K562 (cell line): Measurements from ENCODE around the gene UIMC1. TPM values are rescaled to one million over a fixed set of nuclear protein-coding genes. Genes with fewer than 3 reads are reported as not detected.
A peak's percentile ranks its signal among the peaks of the same experiment; 100 is the strongest.

Experiments
- ATAC-seq: fragments of 200-7000 bp; cut with Tn5 transposase; 3 replicates; pipeline ENCODE4 v1.9.1; 2020; ENCODE audit warnings: moderate library complexity
- BruUV-seq: library from RNA; stranded (reverse); fragments of 400-500 nt; replicated peaks from 2 replicates; lab custom pipeline; 2021; lab: Mats Ljungman, UMichigan
- CTCF ChIA-PET: fragments of 300-600 bp; formaldehyde crosslinking; extraction: SDS; loops from one replicate; lab custom pipeline; 2021; ENCODE audit warnings: low intra/inter-chr PET ratio; lab: Yijun Ruan, JAX
- POLR2A ChIA-PET: fragments of 300-600, 350-650 bp; sonication (Branson Sonifier 250); formaldehyde crosslinking; extraction: SDS; loops from one replicate; lab custom pipeline; 2021; ENCODE audit warnings: antibody characterized with exemption, inconsistent platforms; lab: Yijun Ruan, JAX
- DNase-seq, 4 experiments: peaks; one replicate each; pipeline versions ENCODE4 v3.0.0 to v3.0.0-alpha.2; 2011 to 2018; ENCODE audit warnings: low spot score in 3 of 4, mixed read lengths in 3 of 4; ENCODE audit errors: extremely low read depth in 1 of 4
- FAIRE-seq: peaks from 2 replicates; lab custom pipeline; 2011; peaks lifted over from hg19 to GRCh38; lab: Jason Lieb, UNC
- H2AFZ ChIP-seq: 2 replicates; pipeline ENCODE4 v1.6.0; 2011; ENCODE audit warnings: low read depth, low read length, control low read depth, inconsistent platforms
- H3K27ac ChIP-seq: fragments of 200-600 bp; 3 replicates; pipeline ENCODE4 v1.8.0; 2011; ENCODE audit warnings: low read depth, mild to moderate bottlenecking, control low read depth, inconsistent platforms, low read length, moderate library complexity, mixed read lengths; ENCODE audit errors: extremely low read depth
- H3K27me3 ChIP-seq, 2 experiments: fragments of 300-600 bp in 1 of 2; 2 replicates in 1 of 2; 3 replicates in 1 of 2; pipeline versions ENCODE4 v1.6.0 to v1.8.0; 2011; ENCODE audit warnings: inconsistent platforms in 2 of 2, low read length in 2 of 2, mild to moderate bottlenecking in 1 of 2, mixed read lengths in 1 of 2, moderate library complexity in 1 of 2; ENCODE audit not compliant: control insufficient read depth in 2 of 2, insufficient read depth in 2 of 2
- H3K36me3 ChIP-seq: fragments of 300-600 bp; 3 replicates; pipeline ENCODE4 v1.8.0; 2011; ENCODE audit warnings: mild to moderate bottlenecking, low read length, inconsistent platforms; ENCODE audit not compliant: control insufficient read depth, insufficient read depth
- H3K4me1 ChIP-seq, 2 experiments: fragments of 200-600 bp in 1 of 2; replicated peaks in 1 of 2; 2 replicates in 1 of 2; 3 replicates in 1 of 2; pipeline versions ENCODE4 v1.5.1 to v1.8.0; 2011; ENCODE audit warnings: inconsistent platforms in 2 of 2, low read length in 2 of 2, mild to moderate bottlenecking in 1 of 2, mixed read lengths in 1 of 2, moderate library complexity in 1 of 2; ENCODE audit not compliant: control insufficient read depth in 2 of 2, insufficient read depth in 2 of 2
- H3K4me2 ChIP-seq: 2 replicates; pipeline ENCODE4 v1.6.1; 2011; ENCODE audit warnings: low read length, control low read depth, inconsistent platforms, mixed read lengths; ENCODE audit not compliant: insufficient read depth
- H3K4me3 ChIP-seq: fragments of 200-600 bp; sonication (generic), shearing (Covaris generic); 2 replicates; pipeline ENCODE4 v1.5.1; 2016; ENCODE audit warnings: control low read depth, inconsistent platforms
- H3K79me2 ChIP-seq: fragments of 200-600 bp; 3 replicates; pipeline ENCODE4 v1.8.0; 2011; ENCODE audit warnings: low read length, inconsistent platforms; ENCODE audit not compliant: control insufficient read depth, insufficient read depth
- H3K9ac ChIP-seq, 2 experiments: 2 replicates each; pipeline versions ENCODE4 v1.6.0 to v1.6.1; 2011; ENCODE audit warnings: low read depth in 2 of 2, low read length in 2 of 2, control low read depth in 1 of 2, inconsistent platforms in 1 of 2, mild to moderate bottlenecking in 1 of 2, mixed read lengths in 1 of 2; ENCODE audit not compliant: insufficient read depth in 1 of 2
- H3K9me1 ChIP-seq: one replicate; pipeline ENCODE4 v1.6.0; 2011; ENCODE audit warnings: inconsistent platforms, mild to moderate bottlenecking, low read length, moderate library complexity; ENCODE audit not compliant: control insufficient read depth, insufficient read depth
- H3K9me3 ChIP-seq: replicated peaks from 2 replicates; pipeline ENCODE4 v1.5.1; 2011; ENCODE audit warnings: low read depth, low read length, inconsistent platforms; ENCODE audit not compliant: control insufficient read depth, insufficient read depth
- H4K20me1 ChIP-seq: replicated peaks from 2 replicates; pipeline ENCODE4 v1.6.1; 2011; ENCODE audit warnings: low read length, inconsistent platforms, mixed read lengths; ENCODE audit not compliant: control insufficient read depth, insufficient read depth
- IRF9 ChIP-seq: fragments of 450-650 bp; IDR thresholded peaks from 2 replicates; pipeline ENCODE4 v1.6.1; 2016; ENCODE audit warnings: missing biosample characterization, missing genetic modification characterization
- SIN3A ChIP-seq, 2 experiments: fragments of 150-350 bp in 1 of 2; IDR thresholded peaks; 2 replicates each; pipeline ENCODE4 v1.6.1; 2011 to 2016; ENCODE audit warnings: borderline replicate concordance in 2 of 2, low read depth in 2 of 2, low read length in 2 of 2, mild to moderate bottlenecking in 2 of 2, moderate library complexity in 2 of 2; ENCODE audit not compliant: control insufficient read depth in 1 of 2
- SIRT6 ChIP-seq: IDR thresholded peaks from one replicate; pipeline ENCODE4 v1.6.1; 2012; ENCODE audit warnings: low read depth, mild to moderate bottlenecking, control low read depth, inconsistent platforms, low read length, moderate library complexity
- SMARCB1 ChIP-seq: IDR thresholded peaks from 2 replicates; pipeline ENCODE4 v1.6.1; 2011; ENCODE audit warnings: improper control_type of control experiment, low read depth; ENCODE audit not compliant: insufficient read length
- YBX1 ChIP-seq: fragments of 450-650 bp; IDR thresholded peaks from 2 replicates; pipeline ENCODE4 v1.7.1; 2016; ENCODE audit warnings: mild to moderate bottlenecking
- ZNF263 ChIP-seq: sonication (generic); formaldehyde crosslinking; IDR thresholded peaks from 2 replicates; pipeline ENCODE4 v1.8.0; 2022; ENCODE audit warnings: mild to moderate bottlenecking, missing genetic modification reagents, borderline replicate concordance
- ZNF3 ChIP-seq: fragments of 250-450 bp; sonication (Bioruptor Pico); IDR thresholded peaks from 2 replicates; pipeline ENCODE4 v1.5.0; 2021; ENCODE audit warnings: mild to moderate bottlenecking, moderate library complexity
- ZSCAN32 ChIP-seq: fragments of 450-650 bp; formaldehyde crosslinking; IDR thresholded peaks from 2 replicates; pipeline ENCODE4 v1.4.0; 2020; ENCODE audit warnings: mild to moderate bottlenecking, moderate library complexity
- WGBS: fragments of 100-300 bp; shearing (Covaris generic); methylation state at CpG from one replicate; pipeline ENCODE4 v1.1.6; 2016; ENCODE audit warnings: low coverage, mixed read lengths; ENCODE audit not compliant: insufficient coverage; ENCODE audit errors: missing lambda C conversion rate; 5-methylcytosine and 5-hydroxymethylcytosine counted together
- in situ Hi-C: fragments of 300-500 bp; cut with MboI; formaldehyde crosslinking; loops from 4 replicates; pipeline ENCODE4 v1.15.0; 2018; ENCODE audit warnings: inconsistent platforms, mixed read lengths
- intact Hi-C: fragments of 100-400 bp; cut with micrococcal nuclease; formaldehyde crosslinking; loops from 2 replicates; pipeline ENCODE4 v1.14.2; 2022
- polyA plus RNA-seq, 8 experiments: library from polyadenylated mRNA; depleted of rRNA in 4 of 8; stranded (reverse) in 5 of 8; unstranded in 3 of 8; fragments of >200 nt; fragmentation: Nextera tagmentation in 2 of 8; fragmentation: Illumina TruSeq in 1 of 8; extraction: Ambion mirVana in 2 of 8; extraction: Trizol in 1 of 8; gene quantifications; 2 replicates each; pipeline versions ENCODE4 v1.2.1 to v1.2.3, GENCODE V29; 2011 to 2014; ENCODE audit warnings: inconsistent platforms in 1 of 8, missing spikeins in 1 of 8
- total RNA-seq, 7 experiments: library from RNA; depleted of rRNA in 6 of 7; stranded (reverse); fragments of >200 nt in 6 of 7; fragmentation: Illumina TruSeq in 2 of 7; extraction: Trizol in 2 of 7; gene quantifications; 2 replicates each; pipeline versions ENCODE4 v1.2.1 to v1.2.3, GENCODE V29; 2011 to 2021; ENCODE audit warnings: low replicate concordance in 1 of 7
- TF ChIP-seq, protein P1 (sequence below): fragments of 250-450 bp; sonication (Bioruptor Pico); IDR thresholded peaks from 2 replicates; pipeline ENCODE4 v1.4.0; 2020; ENCODE audit warnings: mild to moderate bottlenecking, moderate library complexity

The UIMC1 gene
- total and polyA plus RNA-seq, 9 of the 15 experiments (the other 6 are each of a cell fraction or from before 2014, with no cell fraction given), result 14.9 to 51.7 (median 36.8) TPM

GRCh38 chr5:176888865-176889165, 117.8 kb downstream of the UIMC1 start:
- no TSS peak for BruUV-seq
- Histone ChIP-seq H3K4me1 (peaks cover 0 to 9% of the 10 kb centered on the region in 2 experiments; a peak in 1 of 5 replicates), H3K9ac (no peak overlapping the region), H3K27me3 (peaks cover 34 to 83% of the 10 kb centered on the region in 2 experiments; a peak in 4 of 5 replicates), H3K9me1 (peaks cover 3% of the 10 kb centered on the region), H3K79me2 (no peaks in the 10 kb centered on the region), H3K9me3 (no peaks in the 10 kb centered on the region), H2AFZ (no peak overlapping the region), H3K4me3 (no peak overlapping the region), H3K27ac (no peak overlapping the region), H3K36me3 (no peaks in the 10 kb centered on the region), H4K20me1 (peaks cover 3% of the 10 kb centered on the region), H3K4me2 (no peak overlapping the region)
- FAIRE-seq (no peak), ATAC-seq (no peak), DNase-seq (no peak)
- ChIA-PET CTCF (no interaction called here), POLR2A (interaction anchor here (0.6 to 0.7 kb wide), 2 partner anchors 10 to 15 kb away, joined by 3 read pairs; partner anchors contain the start of gene HK3)
- TF ChIP-seq SMARCB1, result no peak
- in situ Hi-C loops (no loop called here), intact Hi-C loops (no loop called here)
- WGBS, result 0% methylated on average over 1 of the region's 1 CpG

DNA sequence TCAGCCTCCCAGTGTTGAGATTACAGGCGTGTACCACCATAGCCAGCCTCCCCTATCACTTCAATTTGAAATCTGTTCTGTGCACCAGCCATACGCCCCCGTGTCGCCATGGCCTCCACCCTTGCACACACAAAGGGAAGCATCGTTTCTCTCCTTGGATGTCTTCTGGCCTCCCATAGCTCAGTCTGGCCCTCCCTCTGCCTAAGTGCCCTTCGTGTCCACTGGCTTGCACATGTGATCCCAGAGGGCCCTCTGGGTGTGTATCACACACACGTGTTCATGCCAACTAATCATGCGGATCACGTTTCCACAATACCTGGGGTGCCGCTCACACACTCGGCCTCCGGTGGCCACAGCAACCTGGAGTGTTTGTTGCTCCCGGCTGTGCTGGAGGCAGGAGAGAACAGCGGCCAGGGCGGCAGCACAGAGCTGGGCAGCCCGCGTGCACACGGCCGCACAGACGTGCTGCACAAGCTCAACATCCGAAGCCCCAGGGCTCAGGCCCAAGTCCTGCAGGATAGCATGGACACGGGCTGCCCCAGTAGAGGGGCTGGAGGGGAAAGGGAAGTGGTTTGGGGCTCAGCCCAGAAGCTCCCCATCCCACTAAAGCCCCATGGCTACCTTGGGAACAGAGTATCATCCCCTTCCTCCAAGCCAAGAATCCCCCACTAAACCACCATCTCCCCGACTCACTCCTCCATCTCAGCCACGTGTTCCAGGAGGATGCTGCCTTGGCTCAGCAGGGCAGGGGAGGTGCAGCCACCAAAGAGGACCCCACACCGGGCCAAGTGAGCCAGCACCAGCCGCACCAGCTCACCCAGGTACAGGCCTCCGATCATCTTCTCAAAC, 118.3 kb downstream of the UIMC1 start:
- POLR2A ChIA-PET, result interaction anchor here (0.6 to 0.7 kb wide), 2 partner anchors 11 to 15 kb away, joined by 3 read pairs; partner anchors contain the start of gene HK3
- H3K9me3 ChIP-seq, result no peaks in the 10 kb centered on the region
- H3K79me2 ChIP-seq, result no peaks in the 10 kb centered on the region
- no peak overlapping the region for H2AFZ ChIP-seq
- H3K9me1 ChIP-seq, result peaks cover 8% of the 10 kb centered on the region
- H3K27ac ChIP-seq, result no peak overlapping the region
- WGBS, result 6% methylated on average over 23 of the region's 27 CpGs
- BruUV-seq, result no TSS peak
- intact Hi-C loops (no loop called here), in situ Hi-C loops (no loop called here)
- no peak overlapping the region for H3K9ac ChIP-seq
- H3K36me3 ChIP-seq, result no peaks in the 10 kb centered on the region
- no peak for FAIRE-seq
- H3K4me3 ChIP-seq, result no peak overlapping the region
- peaks cover 9% of the 10 kb centered on the region for H4K20me1 ChIP-seq
- ATAC-seq, result peak; percentile 25; the same call in 2 of the 3 replicates
- no peak overlapping the region for H3K4me2 ChIP-seq
- peaks cover 0 to 9% of the 10 kb centered on the region in 2 experiments; a peak in 1 of 5 replicates for H3K4me1 ChIP-seq
- peaks cover 39 to 86% of the 10 kb centered on the region in 2 experiments; a peak in 4 of 5 replicates for H3K27me3 ChIP-seq
- CTCF ChIA-PET, result no interaction called here
- DNase-seq, result no peak
- TF ChIP-seq, protein P1, sequence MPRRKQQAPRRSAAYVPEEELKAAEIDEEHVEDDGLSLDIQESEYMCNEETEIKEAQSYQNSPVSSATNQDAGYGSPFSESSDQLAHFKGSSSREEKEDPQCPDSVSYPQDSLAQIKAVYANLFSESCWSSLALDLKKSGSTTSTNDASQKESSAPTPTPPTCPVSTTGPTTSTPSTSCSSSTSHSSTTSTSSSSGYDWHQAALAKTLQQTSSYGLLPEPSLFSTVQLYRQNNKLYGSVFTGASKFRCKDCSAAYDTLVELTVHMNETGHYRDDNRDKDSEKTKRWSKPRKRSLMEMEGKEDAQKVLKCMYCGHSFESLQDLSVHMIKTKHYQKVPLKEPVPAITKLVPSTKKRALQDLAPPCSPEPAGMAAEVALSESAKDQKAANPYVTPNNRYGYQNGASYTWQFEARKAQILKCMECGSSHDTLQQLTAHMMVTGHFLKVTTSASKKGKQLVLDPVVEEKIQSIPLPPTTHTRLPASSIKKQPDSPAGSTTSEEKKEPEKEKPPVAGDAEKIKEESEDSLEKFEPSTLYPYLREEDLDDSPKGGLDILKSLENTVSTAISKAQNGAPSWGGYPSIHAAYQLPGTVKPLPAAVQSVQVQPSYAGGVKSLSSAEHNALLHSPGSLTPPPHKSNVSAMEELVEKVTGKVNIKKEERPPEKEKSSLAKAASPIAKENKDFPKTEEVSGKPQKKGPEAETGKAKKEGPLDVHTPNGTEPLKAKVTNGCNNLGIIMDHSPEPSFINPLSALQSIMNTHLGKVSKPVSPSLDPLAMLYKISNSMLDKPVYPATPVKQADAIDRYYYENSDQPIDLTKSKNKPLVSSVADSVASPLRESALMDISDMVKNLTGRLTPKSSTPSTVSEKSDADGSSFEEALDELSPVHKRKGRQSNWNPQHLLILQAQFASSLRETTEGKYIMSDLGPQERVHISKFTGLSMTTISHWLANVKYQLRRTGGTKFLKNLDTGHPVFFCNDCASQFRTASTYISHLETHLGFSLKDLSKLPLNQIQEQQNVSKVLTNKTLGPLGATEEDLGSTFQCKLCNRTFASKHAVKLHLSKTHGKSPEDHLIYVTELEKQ (CRISPR knock-in tag), result no peak
- TF ChIP-seq SIRT6 (no peak), ZSCAN32 (CRISPR knock-in tag) (no peak), ZNF263 (no peak), ZNF3 (no peak), IRF9 (tag) (no peak), YBX1 (no peak), SIN3A (IDR thresholded peaks at IDR 0.05; ENCODE audit: borderline replicate concordance in 2 of 2, control insufficient read depth in 1 of 2, low read depth in 2 of 2, low read length in 2 of 2) (no peak)
